Dermis lymphatic vessel endothelial cell (primary cell): ENCODE results near the gene HID1. TPM values are rescaled to one million over a fixed set of nuclear protein-coding genes. Genes with fewer than 3 reads are reported as not detected.

Experiments used
- total RNA-seq: library from RNA; depleted of rRNA; stranded (reverse); fragments of >200 nt; gene quantifications from 2 replicates; pipeline ENCODE4 v1.2.1, GENCODE V29; 2014

Gene HID1
- 41.6 and 45.6 TPM in 2 replicates for total RNA-seq

GRCh38 chr17:74972107-74972972 is at the start of gene HID1:
TSS of gene HID1 (minus strand) at chr17:74972759. CDS start at chr17:74972656, 103 bp downstream.

GRCh38 chr17:75012346-75013091 is 40.0 kb upstream of the HID1 start, which contains the start of gene MRPL58:
TSS of gene MRPL58 (plus strand) at chr17:75012670. CDS start at chr17:75012687, 17 bp downstream.

GRCh38 chr17:74987418-74987908 is 14.9 kb upstream of the HID1 start, which contains the start of gene CDR2L:
TSS of gene CDR2L (plus strand) at chr17:74987632. CDS start at chr17:74988044, 412 bp downstream.

DNA sequence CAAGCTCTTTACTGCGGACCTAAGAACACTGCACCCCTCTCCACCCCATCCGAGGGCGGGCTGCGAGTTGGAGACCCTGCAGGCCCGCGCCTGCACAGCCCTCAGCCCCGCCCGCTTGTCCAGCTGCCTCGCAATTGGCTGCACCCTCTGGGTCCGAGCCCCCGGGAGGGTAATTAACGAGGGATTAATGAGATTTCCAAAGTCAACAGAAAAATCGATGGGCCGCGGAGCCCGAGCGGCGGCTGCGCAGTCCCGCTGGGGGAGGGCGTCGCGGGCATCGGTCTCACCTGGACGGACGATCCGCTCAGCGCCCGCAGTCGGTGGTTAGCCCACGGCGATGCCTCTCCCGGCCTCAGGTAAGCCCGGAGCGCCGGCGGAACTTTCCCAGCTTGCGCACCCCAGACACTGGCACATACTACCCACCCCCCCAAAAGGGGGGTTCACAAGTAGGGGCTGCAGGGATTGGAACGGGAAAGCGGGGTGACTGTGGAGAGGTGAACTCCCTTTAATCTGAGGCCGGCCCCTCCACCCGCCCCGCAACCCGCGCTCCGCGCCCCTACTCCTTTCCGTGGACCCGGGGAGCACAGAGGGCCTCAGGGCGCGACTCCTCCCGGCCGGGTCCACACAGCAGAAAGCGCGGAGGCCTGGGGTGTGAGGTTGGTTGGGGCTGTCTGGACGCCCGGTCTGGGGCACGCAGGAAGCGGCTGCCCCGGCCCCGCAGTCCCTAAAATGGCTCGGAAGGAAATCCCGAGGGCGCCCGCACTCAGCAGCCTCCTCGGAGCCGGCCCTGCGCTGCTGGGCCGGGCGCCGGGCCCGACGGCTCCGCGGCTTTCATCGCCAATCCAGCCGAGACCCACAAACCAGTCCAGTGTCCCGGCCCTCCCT is 36.7 kb downstream of the HID1 start, which contains the start of gene OTOP3:
TSS of gene OTOP3 (plus strand) at position 314 of the 885 bp plus-strand sequence. CDS start at position 338, 24 bp downstream.

GRCh38 chr17:74924250-74924948 is 48.2 kb downstream of the HID1 start, which contains the start of gene OTOP2:
TSS of gene OTOP2 (plus strand) at chr17:74924273. CDS start at chr17:74924633, 360 bp downstream.

DNA sequence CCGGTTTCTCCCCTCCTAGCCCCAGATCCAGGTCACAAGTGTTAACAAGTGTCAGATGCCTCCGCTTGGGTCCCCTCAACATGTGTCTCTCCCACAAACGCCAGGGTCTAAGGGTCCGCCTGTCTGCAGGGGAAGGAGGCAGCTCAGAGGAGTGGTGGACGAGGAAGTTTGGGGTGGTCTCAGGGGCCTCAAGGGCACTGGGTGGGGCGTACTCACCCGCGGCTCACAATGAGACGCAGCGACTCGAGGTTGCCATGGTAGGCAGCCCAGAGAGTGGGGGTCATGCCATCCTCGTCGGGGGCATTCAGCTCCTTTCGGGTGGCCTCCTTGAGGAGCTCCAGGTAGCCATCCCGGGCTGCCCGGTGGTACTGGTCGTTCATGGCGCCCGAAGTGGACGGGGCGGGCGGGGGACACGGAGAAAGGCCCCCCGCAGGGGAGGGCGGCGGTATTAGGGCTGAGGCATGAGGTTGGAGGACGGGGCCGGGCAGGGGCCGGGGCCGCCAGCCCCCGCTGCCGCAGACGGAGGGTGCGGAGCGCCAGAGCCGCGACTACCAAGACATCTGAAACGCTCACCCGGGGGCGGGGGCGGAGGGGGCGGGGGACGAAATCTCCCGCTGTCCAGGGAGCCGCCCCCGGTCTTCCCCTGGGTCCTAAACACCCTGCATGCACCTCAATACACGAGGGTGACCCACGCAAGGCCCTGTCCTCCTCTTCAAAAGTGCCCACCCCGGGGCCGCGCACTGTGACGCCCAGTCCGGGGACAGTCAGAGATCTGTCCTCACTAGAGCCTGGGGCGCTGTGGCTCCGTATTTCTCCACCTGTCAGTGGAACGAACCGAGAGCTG is 49.6 kb downstream of the HID1 start, which contains the start of gene USH1G:
TSS of gene USH1G (minus strand) at position 562 of the 844 bp plus-strand sequence. CDS start at position 380, 182 bp downstream.

Other genes starting within 250 kb of the HID1 start
- gene RAB37, start 235.5 kb downstream of the HID1 start, total RNA-seq, result 0.22 and 0.26 TPM in 2 replicates
- gene NHERF1, start 224.1 kb downstream of the HID1 start, total RNA-seq, result 4.2 and 5.8 TPM in 2 replicates
- gene NAT9, start 196.4 kb downstream of the HID1 start, total RNA-seq, result 23.4 and 25.4 TPM in 2 replicates
- gene GRIN2C, start 112.9 kb downstream of the HID1 start, total RNA-seq, result under 0.01 TPM in 1 of 2 replicates, not detected in the other
- 19.3 and 20.4 TPM in 2 replicates for gene FDXR, start 99.8 kb downstream of the HID1 start, total RNA-seq
- gene FADS6, start 79.1 kb downstream of the HID1 start, total RNA-seq, result not detected in 2 replicates
- not detected in 2 replicates for gene USH1G, start 49.5 kb downstream of the HID1 start, total RNA-seq
- gene OTOP2, start 48.5 kb downstream of the HID1 start, total RNA-seq, result not detected in 2 replicates
- gene OTOP3, start 36.9 kb downstream of the HID1 start, total RNA-seq, result not detected in 2 replicates
- gene CDR2L, start 14.9 kb upstream of the HID1 start, total RNA-seq, result 4.3 and 7.0 TPM in 2 replicates
- 17.1 and 18.3 TPM in 2 replicates for gene MRPL58, start 39.9 kb upstream of the HID1 start, total RNA-seq
- gene ATP5PD, start 74.2 kb upstream of the HID1 start, total RNA-seq, result 202 and 234 TPM in 2 replicates
- gene KCTD2, start 74.5 kb upstream of the HID1 start, total RNA-seq, result 10.2 and 11.6 TPM in 2 replicates
- gene SLC16A5, start 115.2 kb upstream of the HID1 start, total RNA-seq, result 5.0 and 5.2 TPM in 2 replicates
- 2.4 and 5.8 TPM in 2 replicates for gene ARMC7, start 137.2 kb upstream of the HID1 start, total RNA-seq
- 38.9 and 67.3 TPM in 2 replicates for gene NT5C, start 159.0 kb upstream of the HID1 start, total RNA-seq
- gene JPT1, start 181.8 kb upstream of the HID1 start, total RNA-seq, result 41.5 and 64.9 TPM in 2 replicates
- 132 and 135 TPM in 2 replicates for gene SUMO2, start 210.2 kb upstream of the HID1 start, total RNA-seq
- gene NUP85, start 232.9 kb upstream of the HID1 start, total RNA-seq, result 28.7 and 30.8 TPM in 2 replicates